Osteoblast (primary cell): ENCODE results near the gene KIF4A. TPM values are rescaled to one million over a fixed set of nuclear protein-coding genes. Genes with fewer than 3 reads are reported as not detected.
"Not testable (repeated sequence)": the region's sequence is repeated elsewhere in the genome, so short reads cannot be mapped to it uniquely, and the experiment has no call there.

ENCODE experiments used
- DNase-seq: peaks from one replicate; pipeline ENCODE4 v3.0.0; 2011; ENCODE audit warnings: low spot score, mixed read lengths; ENCODE audit not compliant: insufficient read length; ENCODE audit errors: missing footprints
- H2AFZ ChIP-seq: 2 replicates; pipeline ENCODE4 v1.6.0; 2011; ENCODE audit warnings: mild to moderate bottlenecking, low read length
- H3K27ac ChIP-seq: 2 replicates; pipeline ENCODE4 v1.5.1; 2011; ENCODE audit warnings: mild to moderate bottlenecking, low read depth, low read length, moderate library complexity
- H3K27me3 ChIP-seq: 2 replicates; pipeline ENCODE4 v1.6.0; 2012; ENCODE audit warnings: mild to moderate bottlenecking, control low read depth, inconsistent platforms, low read length, moderate library complexity; ENCODE audit not compliant: insufficient read depth
- H3K36me3 ChIP-seq: 2 replicates; pipeline ENCODE4 v1.5.1; 2011; ENCODE audit warnings: mild to moderate bottlenecking, low read length, control low read depth, moderate library complexity; ENCODE audit not compliant: insufficient read depth
- H3K4me1 ChIP-seq: 2 replicates; pipeline ENCODE4 v1.5.1; 2011; ENCODE audit warnings: mild to moderate bottlenecking, low read length, control low read depth, moderate library complexity; ENCODE audit not compliant: insufficient read depth
- H3K4me2 ChIP-seq: 2 replicates; pipeline ENCODE4 v1.6.0; 2011; ENCODE audit warnings: mild to moderate bottlenecking, low read length; ENCODE audit not compliant: insufficient read depth
- H3K4me3 ChIP-seq: fragments of 200-600 bp; sonication (generic); 3 replicates; pipeline ENCODE4 v1.5.1; 2012; ENCODE audit warnings: mild to moderate bottlenecking, low read length, inconsistent platforms; ENCODE audit not compliant: insufficient read depth
- H3K79me2 ChIP-seq: 2 replicates; pipeline ENCODE4 v1.6.0; 2012; ENCODE audit warnings: mild to moderate bottlenecking, low read length, control low read depth, inconsistent platforms; ENCODE audit not compliant: insufficient read depth
- H3K9me3 ChIP-seq: 2 replicates; pipeline ENCODE4 v1.5.1; 2011; ENCODE audit warnings: low read depth, low read length, control low read depth
- H4K20me1 ChIP-seq: 2 replicates; pipeline ENCODE4 v1.6.0; 2012; ENCODE audit warnings: mild to moderate bottlenecking, low read length, control low read depth; ENCODE audit not compliant: insufficient read depth
- total RNA-seq: library from RNA; depleted of rRNA; stranded (reverse); fragments of >200 nt; gene quantifications from 2 replicates; pipeline ENCODE4 v1.2.3, GENCODE V29; 2012
- TF ChIP-seq, protein P1 (sequence below): IDR thresholded peaks from 2 replicates; pipeline ENCODE4 v1.5.1; 2011; ENCODE audit warnings: mild to moderate bottlenecking, low read depth, low read length, moderate library complexity; ENCODE audit errors: extremely low read depth

Gene KIF4A
- total RNA-seq, 1 donor, result 2.2 TPM

DNA sequence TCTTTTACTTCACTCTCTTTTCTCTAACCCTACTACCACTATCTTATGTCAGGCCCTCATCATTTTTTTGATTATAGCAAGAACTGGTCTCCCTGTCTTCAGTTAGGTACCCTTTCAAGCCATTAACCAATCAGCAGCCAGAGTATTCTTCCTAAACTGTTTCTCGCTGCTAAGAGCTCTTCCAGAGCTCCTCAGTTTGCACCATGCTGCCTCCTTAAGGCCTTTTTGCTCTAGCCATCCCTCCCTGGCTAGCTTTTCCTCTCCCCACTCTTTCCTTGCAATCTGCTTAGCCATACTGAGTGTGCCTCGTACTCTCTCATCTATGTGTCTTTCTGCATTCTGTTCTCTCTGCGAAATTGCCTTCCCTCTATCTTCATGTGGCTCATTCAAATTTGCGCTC lies 32.9 kb downstream of the KIF4A start:
- Histone ChIP-seq H3K9me3 (no peaks in the 10 kb centered on the region), H4K20me1 (no peaks in the 10 kb centered on the region), H3K79me2 (peaks cover 2% of the 10 kb centered on the region), H3K4me3 (no peak overlapping the region), H3K4me1 (no peaks in the 10 kb centered on the region), H3K27ac (no peak overlapping the region), H3K36me3 (no peaks in the 10 kb centered on the region), H3K4me2 (no peak overlapping the region), H2AFZ (peak overlapping the region; percentile 22), H3K27me3 (peaks cover 15% of the 10 kb centered on the region)
- TF ChIP-seq, protein P1, sequence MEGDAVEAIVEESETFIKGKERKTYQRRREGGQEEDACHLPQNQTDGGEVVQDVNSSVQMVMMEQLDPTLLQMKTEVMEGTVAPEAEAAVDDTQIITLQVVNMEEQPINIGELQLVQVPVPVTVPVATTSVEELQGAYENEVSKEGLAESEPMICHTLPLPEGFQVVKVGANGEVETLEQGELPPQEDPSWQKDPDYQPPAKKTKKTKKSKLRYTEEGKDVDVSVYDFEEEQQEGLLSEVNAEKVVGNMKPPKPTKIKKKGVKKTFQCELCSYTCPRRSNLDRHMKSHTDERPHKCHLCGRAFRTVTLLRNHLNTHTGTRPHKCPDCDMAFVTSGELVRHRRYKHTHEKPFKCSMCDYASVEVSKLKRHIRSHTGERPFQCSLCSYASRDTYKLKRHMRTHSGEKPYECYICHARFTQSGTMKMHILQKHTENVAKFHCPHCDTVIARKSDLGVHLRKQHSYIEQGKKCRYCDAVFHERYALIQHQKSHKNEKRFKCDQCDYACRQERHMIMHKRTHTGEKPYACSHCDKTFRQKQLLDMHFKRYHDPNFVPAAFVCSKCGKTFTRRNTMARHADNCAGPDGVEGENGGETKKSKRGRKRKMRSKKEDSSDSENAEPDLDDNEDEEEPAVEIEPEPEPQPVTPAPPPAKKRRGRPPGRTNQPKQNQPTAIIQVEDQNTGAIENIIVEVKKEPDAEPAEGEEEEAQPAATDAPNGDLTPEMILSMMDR, result no peak
- no peak for DNase-seq

DNA sequence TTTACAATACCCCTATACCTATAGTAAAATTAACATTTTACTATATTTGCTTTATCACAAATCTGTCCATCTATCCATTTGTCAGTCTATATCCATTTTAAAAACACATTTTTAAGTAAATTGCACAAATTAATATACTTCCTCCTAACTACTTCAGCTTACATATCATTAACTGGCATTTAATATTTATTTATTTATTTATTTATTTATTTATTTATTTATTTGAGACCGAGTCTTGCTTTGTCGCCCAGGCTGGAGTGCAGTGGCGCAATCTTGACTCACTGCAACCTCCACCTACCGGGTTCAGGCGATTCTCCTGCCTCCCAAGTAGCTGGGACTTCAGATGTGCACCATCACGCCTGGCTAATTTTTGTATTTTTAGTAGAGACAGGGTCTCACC lies 33.7 kb downstream of the KIF4A start:
- H2AFZ ChIP-seq, H3K9me3 ChIP-seq, H3K36me3 ChIP-seq, DNase-seq, H3K4me1 ChIP-seq, H4K20me1 ChIP-seq, H3K79me2 ChIP-seq, H3K27ac ChIP-seq, H3K4me3 ChIP-seq, H3K4me2 ChIP-seq: not testable (repeated sequence)
- H3K27me3 ChIP-seq, result peaks cover 15% of the 10 kb centered on the region

DNA sequence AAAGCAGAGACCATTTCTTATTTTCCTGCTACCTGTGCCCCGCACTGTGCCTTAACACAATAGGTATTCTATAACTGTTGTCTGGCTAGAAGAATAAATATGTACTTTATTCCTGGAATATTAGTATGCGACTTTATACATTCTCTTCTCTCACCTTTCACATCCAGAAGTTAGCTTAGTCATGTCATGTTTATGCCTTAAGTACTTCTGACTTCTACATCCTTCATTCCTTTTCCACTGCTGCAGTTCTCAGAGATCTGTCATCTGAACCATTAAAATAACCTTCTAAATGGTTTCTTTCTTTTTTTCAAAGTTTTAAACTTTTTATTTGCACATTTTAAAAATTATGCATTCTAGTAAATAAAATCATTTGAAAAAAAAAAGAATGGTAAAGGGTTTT lies 34.4 kb downstream of the KIF4A start:
- DNase-seq, result no peak
- no peaks in the 10 kb centered on the region for H3K36me3 ChIP-seq
- H3K4me2 ChIP-seq, result no peak overlapping the region
- peaks cover 2% of the 10 kb centered on the region for H3K79me2 ChIP-seq
- no peaks in the 10 kb centered on the region for H3K9me3 ChIP-seq
- H3K4me1 ChIP-seq, result no peaks in the 10 kb centered on the region
- no peak overlapping the region for H2AFZ ChIP-seq
- no peak overlapping the region for H3K4me3 ChIP-seq
- TF ChIP-seq, protein P1, result no peak
- no peaks in the 10 kb centered on the region for H4K20me1 ChIP-seq
- H3K27me3 ChIP-seq, result peaks cover 15% of the 10 kb centered on the region
- no peak overlapping the region for H3K27ac ChIP-seq

DNA sequence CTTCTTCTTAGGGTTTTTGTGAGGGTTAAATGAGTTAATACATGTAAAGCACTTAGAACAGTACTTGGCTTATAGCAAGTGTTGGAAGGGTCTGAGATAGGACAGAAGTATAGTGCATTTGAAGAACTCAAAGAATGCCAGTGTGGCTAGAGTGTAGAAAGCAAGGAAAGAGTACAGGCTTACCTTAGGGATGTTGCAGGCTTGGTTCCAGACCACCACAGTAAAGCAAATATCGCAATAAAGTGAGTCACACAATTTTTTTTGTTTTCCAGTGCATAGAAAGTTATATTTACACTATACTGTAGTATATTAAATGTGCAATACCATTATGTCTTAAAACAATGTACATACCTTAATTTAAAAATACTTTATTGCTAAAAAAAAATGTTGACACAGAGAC lies 41.3 kb downstream of the KIF4A start:
- H3K27ac ChIP-seq, result no peak overlapping the region
- H3K27me3 ChIP-seq, result peaks cover 5% of the 10 kb centered on the region
- H3K4me2 ChIP-seq, result no peak overlapping the region
- TF ChIP-seq, protein P1, result no peak
- no peak overlapping the region for H2AFZ ChIP-seq
- H3K4me1 ChIP-seq, result no peaks in the 10 kb centered on the region
- H3K4me3 ChIP-seq, result no peak overlapping the region
- no peaks in the 10 kb centered on the region for H3K79me2 ChIP-seq
- H3K36me3 ChIP-seq, result no peaks in the 10 kb centered on the region
- DNase-seq, result no peak
- no peaks in the 10 kb centered on the region for H4K20me1 ChIP-seq
- H3K9me3 ChIP-seq, result no peaks in the 10 kb centered on the region
